HEK293 (cell line): ENCODE data around the gene KIF19.

Experiments
- GLIS2 ChIP-seq: fragments of 450-650 bp; formaldehyde crosslinking; IDR thresholded peaks from 2 replicates; pipeline ENCODE4 v1.5.1; 2016; ENCODE audit warnings: missing biosample characterization, missing genetic modification characterization
- KLF10 ChIP-seq: fragments of 450-650 bp; IDR thresholded peaks from 2 replicates; pipeline ENCODE4 v1.5.1; 2018; ENCODE audit warnings: missing biosample characterization, mild to moderate bottlenecking, missing genetic modification characterization
- ZNF416 ChIP-seq: fragments of 450-650 bp; formaldehyde crosslinking; IDR thresholded peaks from 2 replicates; pipeline ENCODE4 v1.5.1; 2016; ENCODE audit warnings: missing biosample characterization, missing genetic modification characterization
- ZNF561 ChIP-seq: fragments of 450-650 bp; IDR thresholded peaks from 2 replicates; pipeline ENCODE4 v1.5.1; 2018; ENCODE audit warnings: missing biosample characterization, missing genetic modification characterization, borderline replicate concordance
- TF ChIP-seq, protein P1 (sequence below): fragments of 450-650 bp; formaldehyde crosslinking; IDR thresholded peaks from 2 replicates; pipeline ENCODE4; 2016; ENCODE audit warnings: missing biosample characterization, missing genetic modification characterization
- TF ChIP-seq, protein P2 (sequence below): fragments of 450-650 bp; formaldehyde crosslinking; IDR thresholded peaks from 2 replicates; pipeline ENCODE4 v1.5.1; 2016; ENCODE audit warnings: missing biosample characterization, missing genetic modification characterization
- TF ChIP-seq, protein P3 (sequence below): fragments of 450-650 bp; formaldehyde crosslinking; IDR thresholded peaks from 2 replicates; pipeline ENCODE4 v1.5.1; 2016; ENCODE audit warnings: missing biosample characterization, missing genetic modification characterization

DNA sequence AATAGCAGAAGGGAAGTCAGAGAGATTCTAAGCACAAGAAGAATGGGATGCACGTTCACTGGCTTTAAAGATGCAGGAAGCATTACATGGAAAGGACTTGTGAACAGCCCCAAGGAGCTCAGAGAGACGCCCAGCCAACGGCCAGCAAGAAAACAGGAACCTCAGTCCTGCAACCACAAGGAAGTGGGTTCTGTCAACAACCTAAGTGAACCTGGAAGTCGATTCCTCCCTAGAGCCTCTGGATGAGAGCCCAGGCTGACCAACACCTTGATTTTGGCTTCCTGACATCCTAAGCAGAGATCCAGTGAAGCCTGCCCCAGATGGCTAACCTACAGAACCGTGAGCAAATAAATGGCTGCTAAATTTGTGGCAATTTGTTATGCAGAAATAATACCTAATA is 65.7 kb downstream of the KIF19 start:
- TF ChIP-seq, protein P1, sequence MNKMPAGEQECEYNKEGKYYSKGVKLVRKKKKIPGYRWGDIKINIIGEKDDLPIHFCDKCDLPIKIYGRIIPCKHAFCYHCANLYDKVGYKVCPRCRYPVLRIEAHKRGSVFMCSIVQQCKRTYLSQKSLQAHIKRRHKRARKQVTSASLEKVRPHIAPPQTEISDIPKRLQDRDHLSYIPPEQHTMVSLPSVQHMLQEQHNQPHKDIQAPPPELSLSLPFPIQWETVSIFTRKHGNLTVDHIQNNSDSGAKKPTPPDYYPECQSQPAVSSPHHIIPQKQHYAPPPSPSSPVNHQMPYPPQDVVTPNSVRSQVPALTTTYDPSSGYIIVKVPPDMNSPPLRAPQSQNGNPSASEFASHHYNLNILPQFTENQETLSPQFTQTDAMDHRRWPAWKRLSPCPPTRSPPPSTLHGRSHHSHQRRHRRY, result no peak
- TF ChIP-seq ZNF561 (tag by site-specific recombination), result no peak
- TF ChIP-seq, protein P2, sequence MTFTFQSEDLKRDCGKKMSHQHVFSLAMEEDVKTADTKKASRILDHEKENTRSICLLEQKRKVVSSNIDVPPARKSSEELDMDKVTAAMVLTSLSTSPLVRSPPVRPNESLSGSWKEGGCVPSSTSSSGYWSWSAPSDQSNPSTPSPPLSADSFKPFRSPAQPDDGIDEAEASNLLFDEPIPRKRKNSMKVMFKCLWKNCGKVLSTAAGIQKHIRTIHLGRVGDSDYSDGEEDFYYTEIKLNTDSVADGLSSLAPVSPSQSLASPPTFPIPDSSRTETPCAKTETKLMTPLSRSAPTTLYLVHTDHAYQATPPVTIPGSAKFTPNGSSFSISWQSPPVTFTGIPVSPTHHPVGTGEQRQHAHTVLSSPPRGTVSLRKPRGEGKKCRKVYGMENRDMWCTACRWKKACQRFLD, result no peak
- TF ChIP-seq GLIS2 (tag by site-specific recombination), result no peak
- TF ChIP-seq, protein P3, sequence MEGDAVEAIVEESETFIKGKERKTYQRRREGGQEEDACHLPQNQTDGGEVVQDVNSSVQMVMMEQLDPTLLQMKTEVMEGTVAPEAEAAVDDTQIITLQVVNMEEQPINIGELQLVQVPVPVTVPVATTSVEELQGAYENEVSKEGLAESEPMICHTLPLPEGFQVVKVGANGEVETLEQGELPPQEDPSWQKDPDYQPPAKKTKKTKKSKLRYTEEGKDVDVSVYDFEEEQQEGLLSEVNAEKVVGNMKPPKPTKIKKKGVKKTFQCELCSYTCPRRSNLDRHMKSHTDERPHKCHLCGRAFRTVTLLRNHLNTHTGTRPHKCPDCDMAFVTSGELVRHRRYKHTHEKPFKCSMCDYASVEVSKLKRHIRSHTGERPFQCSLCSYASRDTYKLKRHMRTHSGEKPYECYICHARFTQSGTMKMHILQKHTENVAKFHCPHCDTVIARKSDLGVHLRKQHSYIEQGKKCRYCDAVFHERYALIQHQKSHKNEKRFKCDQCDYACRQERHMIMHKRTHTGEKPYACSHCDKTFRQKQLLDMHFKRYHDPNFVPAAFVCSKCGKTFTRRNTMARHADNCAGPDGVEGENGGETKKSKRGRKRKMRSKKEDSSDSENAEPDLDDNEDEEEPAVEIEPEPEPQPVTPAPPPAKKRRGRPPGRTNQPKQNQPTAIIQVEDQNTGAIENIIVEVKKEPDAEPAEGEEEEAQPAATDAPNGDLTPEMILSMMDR (tag by site-specific recombination), result no peak
- TF ChIP-seq KLF10 (tag by site-specific recombination), result no peak
- no peak for TF ChIP-seq ZNF416 (tag by site-specific recombination)
